GM06990 (cell line): ENCODE results near the gene DPP10.

Source experiments
- DNase-seq: peaks from one replicate; pipeline ENCODE4 v3.0.0-alpha.2; 2011; ENCODE audit not compliant: insufficient read length; ENCODE audit errors: extremely low read depth
- H3K27me3 ChIP-seq: replicated peaks from 2 replicates; pipeline ENCODE4 v1.6.0; 2011; ENCODE audit warnings: low read length; ENCODE audit not compliant: control insufficient read depth, insufficient read depth
- H3K36me3 ChIP-seq: 2 replicates; pipeline ENCODE4 v1.5.1; 2011; ENCODE audit warnings: low read length; ENCODE audit not compliant: control insufficient read depth, insufficient read depth
- H3K4me3 ChIP-seq: replicated peaks from 2 replicates; pipeline ENCODE4 v1.5.1; 2011; ENCODE audit warnings: low read depth, mild to moderate bottlenecking, control low read depth, low read length
- TF ChIP-seq, protein P1 (sequence below): IDR thresholded peaks from 2 replicates; pipeline ENCODE4 v1.5.1; 2011; ENCODE audit warnings: low read length, control low read depth, mild to moderate bottlenecking, inconsistent platforms; ENCODE audit not compliant: insufficient read depth, poor library complexity, severe bottlenecking

The DPP10 gene

DNA sequence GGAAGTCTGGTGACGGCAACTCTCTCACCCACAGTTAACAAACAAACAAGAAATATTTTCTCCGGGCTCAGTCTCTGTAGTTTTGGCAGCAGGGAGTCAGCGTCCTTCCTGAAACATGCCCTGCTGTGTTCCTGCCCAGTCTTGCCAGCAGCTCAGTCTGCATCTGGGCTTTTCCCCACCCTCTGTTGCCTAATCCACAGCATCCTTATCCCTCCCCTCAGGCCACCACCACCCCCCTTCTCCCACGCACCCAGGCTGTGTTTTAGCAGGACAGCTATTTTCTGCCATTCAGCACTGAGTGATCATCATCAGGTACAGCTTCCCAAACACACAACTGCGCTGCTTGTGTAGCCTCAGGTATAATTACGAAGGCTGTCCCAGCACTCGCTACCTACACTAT is 168.2 kb downstream of the DPP10 start:
- Histone ChIP-seq H3K27me3 (no peaks in the 10 kb centered on the region), H3K36me3 (no peaks in the 10 kb centered on the region), H3K4me3 (no peak overlapping the region)
- TF ChIP-seq, protein P1, sequence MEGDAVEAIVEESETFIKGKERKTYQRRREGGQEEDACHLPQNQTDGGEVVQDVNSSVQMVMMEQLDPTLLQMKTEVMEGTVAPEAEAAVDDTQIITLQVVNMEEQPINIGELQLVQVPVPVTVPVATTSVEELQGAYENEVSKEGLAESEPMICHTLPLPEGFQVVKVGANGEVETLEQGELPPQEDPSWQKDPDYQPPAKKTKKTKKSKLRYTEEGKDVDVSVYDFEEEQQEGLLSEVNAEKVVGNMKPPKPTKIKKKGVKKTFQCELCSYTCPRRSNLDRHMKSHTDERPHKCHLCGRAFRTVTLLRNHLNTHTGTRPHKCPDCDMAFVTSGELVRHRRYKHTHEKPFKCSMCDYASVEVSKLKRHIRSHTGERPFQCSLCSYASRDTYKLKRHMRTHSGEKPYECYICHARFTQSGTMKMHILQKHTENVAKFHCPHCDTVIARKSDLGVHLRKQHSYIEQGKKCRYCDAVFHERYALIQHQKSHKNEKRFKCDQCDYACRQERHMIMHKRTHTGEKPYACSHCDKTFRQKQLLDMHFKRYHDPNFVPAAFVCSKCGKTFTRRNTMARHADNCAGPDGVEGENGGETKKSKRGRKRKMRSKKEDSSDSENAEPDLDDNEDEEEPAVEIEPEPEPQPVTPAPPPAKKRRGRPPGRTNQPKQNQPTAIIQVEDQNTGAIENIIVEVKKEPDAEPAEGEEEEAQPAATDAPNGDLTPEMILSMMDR: no peak
- DNase-seq: no peak

DNA sequence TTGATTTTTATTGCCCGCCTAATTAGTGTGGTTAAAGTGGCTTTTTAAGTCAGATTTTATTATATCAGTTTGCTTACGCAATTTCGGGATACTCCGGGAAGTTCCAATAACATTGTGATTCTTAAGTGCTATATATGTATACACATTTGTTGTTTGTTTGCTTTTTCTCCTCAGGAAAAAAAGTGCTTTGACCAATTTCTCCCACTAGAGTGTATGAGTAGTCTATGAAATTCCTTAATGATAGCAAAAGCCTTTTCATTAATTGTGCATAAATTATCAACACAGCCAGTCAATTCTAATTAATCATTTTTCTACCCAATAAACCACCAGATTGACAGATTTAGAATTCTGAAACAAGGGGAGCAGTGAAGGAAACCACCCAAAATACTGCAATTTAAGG is 172.2 kb downstream of the DPP10 start:
- DNase-seq: no peak
- H3K4me3 ChIP-seq: no peak overlapping the region
- no peaks in the 10 kb centered on the region for H3K27me3 ChIP-seq
- TF ChIP-seq, protein P1: no peak
- H3K36me3 ChIP-seq: no peaks in the 10 kb centered on the region

DNA sequence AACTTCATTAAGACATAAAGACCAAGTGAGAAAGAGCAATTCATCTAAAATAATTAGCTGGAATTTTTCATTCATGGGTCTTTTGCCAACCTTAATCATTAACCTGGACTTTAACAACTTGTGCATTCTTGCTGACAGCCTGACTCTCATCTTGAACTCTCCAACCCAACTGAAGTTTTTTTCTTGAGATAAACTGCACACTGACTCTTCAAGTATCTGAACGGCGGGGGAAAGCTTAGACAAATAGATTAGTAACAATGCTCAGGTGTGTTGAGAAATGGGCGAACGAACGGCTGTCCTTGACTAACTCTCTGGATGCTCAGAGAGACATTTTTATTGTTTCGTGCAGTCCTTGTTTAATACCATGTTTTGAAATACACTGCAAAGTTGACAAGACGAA is 186.0 kb downstream of the DPP10 start:
- no peak overlapping the region for H3K4me3 ChIP-seq
- H3K27me3 ChIP-seq: no peaks in the 10 kb centered on the region
- H3K36me3 ChIP-seq: no peaks in the 10 kb centered on the region
- DNase-seq: no peak
- TF ChIP-seq, protein P1: no peak

DNA sequence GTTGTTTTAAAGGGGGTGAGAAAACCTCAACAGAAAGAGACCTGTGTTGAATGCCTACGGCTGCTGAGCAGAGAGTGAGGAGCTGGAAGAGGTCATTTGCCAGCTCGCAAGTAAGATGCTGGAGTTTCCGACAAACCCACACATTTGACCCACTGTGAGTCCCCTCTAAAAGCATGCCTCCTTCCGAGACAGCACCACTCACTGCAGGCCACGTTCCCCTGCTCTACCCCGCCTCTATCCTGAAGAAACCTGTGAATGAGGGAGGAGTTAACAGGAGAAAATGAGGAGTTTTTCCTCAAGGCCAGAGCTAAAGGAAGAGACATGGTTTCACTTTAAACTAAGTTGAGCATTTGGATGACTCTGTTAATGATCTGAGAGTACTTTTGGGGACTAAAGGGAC is 188.7 kb downstream of the DPP10 start:
- H3K4me3 ChIP-seq: no peak overlapping the region
- H3K36me3 ChIP-seq: no peaks in the 10 kb centered on the region
- H3K27me3 ChIP-seq: no peaks in the 10 kb centered on the region
- TF ChIP-seq, protein P1: no peak
- no peak for DNase-seq

DNA sequence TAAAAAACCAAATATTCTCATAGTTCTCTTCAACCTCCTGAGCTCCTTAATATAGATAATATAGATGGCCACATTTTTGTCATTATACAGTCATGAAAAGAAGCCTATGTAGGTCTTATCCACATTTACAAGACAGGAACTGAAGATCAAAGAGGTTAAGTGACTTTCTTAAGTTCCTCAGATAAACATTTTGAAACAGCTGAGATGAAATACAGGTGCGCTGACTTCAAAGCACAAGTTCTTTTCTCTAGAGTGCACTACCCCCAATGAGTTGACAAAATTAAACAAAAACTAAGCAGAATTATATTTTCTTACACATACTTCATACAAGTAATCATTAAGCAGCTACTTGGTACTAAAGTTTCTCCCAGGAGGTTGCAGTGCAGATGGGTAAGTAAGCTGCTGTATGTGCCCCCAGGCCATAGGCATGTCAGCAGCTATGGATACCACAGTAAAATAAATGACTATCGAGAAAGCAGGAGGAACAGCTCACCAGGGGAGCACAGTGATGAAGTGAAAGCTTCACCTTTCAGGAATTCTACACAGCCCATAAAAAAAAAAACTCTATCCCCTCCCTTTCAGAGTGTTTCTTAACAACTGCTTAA is 199.8 kb downstream of the DPP10 start:
- TF ChIP-seq, protein P1: no peak
- DNase-seq: no peak
- Histone ChIP-seq H3K27me3 (no peaks in the 10 kb centered on the region), H3K4me3 (no peak overlapping the region), H3K36me3 (no peaks in the 10 kb centered on the region)
